Motor neuron (in vitro differentiated cells): ENCODE results near the gene SCNM1. TPM values are rescaled to one million over a fixed set of nuclear protein-coding genes. Genes with fewer than 3 reads are reported as not detected.
"Not testable (repeated sequence)": the region's sequence is repeated elsewhere in the genome, so short reads cannot be mapped to it uniquely, and the experiment has no call there.

Experiments used
- ATAC-seq, 8 experiments: fragments of 200-7000 bp; cut with Tn5 transposase; replicated peaks in 6 of 8; 2 replicates each; pipeline ENCODE4 v1.8.0; 2021; ENCODE audit warnings: mild to moderate bottlenecking in 8 of 8, moderate library complexity in 8 of 8
- H3K27ac ChIP-seq, 2 donors: fragments of 250-450 bp; sonication (Bioruptor Pico); 2 replicates each; pipeline ENCODE4 v1.9.0; 2021; ENCODE audit warnings: antibody characterized with exemption in 2 of 2, mild to moderate bottlenecking in 2 of 2, moderate library complexity in 1 of 2
- H3K4me1 ChIP-seq, 2 donors: fragments of 250-450 bp; sonication (Bioruptor Pico); replicated peaks in 1 of 2; 2 replicates each; pipeline ENCODE4 v1.6.1; 2021; ENCODE audit warnings: antibody characterized with exemption in 2 of 2, mild to moderate bottlenecking in 2 of 2, moderate library complexity in 1 of 2
- H3K4me3 ChIP-seq, 5 donors: fragments of 250-450 bp; sonication (Bioruptor Pico); 2 replicates each; pipeline ENCODE4 v1.9.0; 2021; ENCODE audit warnings: antibody characterized with exemption in 5 of 5, mild to moderate bottlenecking in 5 of 5, moderate library complexity in 4 of 5
- WGBS, 10 experiments: fragments of 450-650 bp; shearing (Covaris generic); methylation state at CpG; one replicate each; pipeline ENCODE4 v1.0.0; 2022; 5-methylcytosine and 5-hydroxymethylcytosine counted together
- in situ Hi-C, 9 experiments: fragments of 400-800 bp; cut with MboI; loops; one replicate each; pipeline ENCODE4 v1.15.0; 2021; ENCODE audit warnings: low sequenced_read_pairs in 9 of 9, low pct_unique_long_range_greater_than_20kb in 2 of 9; ENCODE audit not compliant: unreplicated experiment in 9 of 9
- total RNA-seq, 8 experiments: library from RNA; unstranded; fragments of 300-600 nt; gene quantifications; 2 replicates each; pipeline versions ENCODE4 v1.2.3 to v1.2.4, GENCODE V29; 2022

Gene SCNM1
- total RNA-seq, 8 experiments from 2014 or later, result 41.0 to 115 (median 77.1) TPM

GRCh38 chr1:151199873-151200581, 34.1 kb downstream of the SCNM1 start:
- WGBS, 10 experiments, result 0 to 27% (median 13%) methylated on average over 2 to 8 of the region's 11 CpGs; no CpG with 5 or more reads in 4 of the 10 experiments
- Histone ChIP-seq H3K4me3 (peak overlapping the region; percentile 63 to 92 (median 76)), H3K4me1 (peaks cover 18 to 19% of the 10 kb centered on the region in 2 donors), H3K27ac (no peak overlapping the region)
- ATAC-seq, result no peak
- in situ Hi-C loops, result no loop called here

GRCh38 chr1:151205381-151205965, 39.5 kb downstream of the SCNM1 start:
- in situ Hi-C loops, ATAC-seq, H3K27ac ChIP-seq, H3K4me3 ChIP-seq: not testable (repeated sequence)
- 70 to 100% (median 96%) methylated on average over 2 to 10 of the region's 12 CpGs; no CpG with 5 or more reads in 4 of the 10 experiments for WGBS, 10 experiments
- H3K4me1 ChIP-seq, result peaks cover 13 to 15% of the 10 kb centered on the region in 2 donors

GRCh38 chr1:151210830-151211229, 44.9 kb downstream of the SCNM1 start:
- 67 to 100% (median 100%) methylated on average over 1 of the region's 1 CpG; no CpG with 5 or more reads in 4 of the 10 experiments for WGBS, 10 experiments
- in situ Hi-C loops, result no loop called here
- Histone ChIP-seq H3K4me1 (no peaks in the 10 kb centered on the region), H3K4me3 (no peak overlapping the region), H3K27ac (no peak overlapping the region)
- ATAC-seq, result peak in 1 of 8 experiments; percentile 43

- ATAC-seq, result no peak
- WGBS, 10 experiments, result 83 to 100% (median 96%) methylated on average over 1 to 15 of the region's 15 CpGs
- no peak overlapping the region for H3K4me3 ChIP-seq
- H3K4me1 ChIP-seq, result no peaks in the 10 kb centered on the region
- in situ Hi-C loops, result no loop called here
- H3K27ac ChIP-seq, result no peak overlapping the region
These were observed 46.2 kb downstream of the SCNM1 start for GRCh38 chr1:151211972-151212705.

DNA sequence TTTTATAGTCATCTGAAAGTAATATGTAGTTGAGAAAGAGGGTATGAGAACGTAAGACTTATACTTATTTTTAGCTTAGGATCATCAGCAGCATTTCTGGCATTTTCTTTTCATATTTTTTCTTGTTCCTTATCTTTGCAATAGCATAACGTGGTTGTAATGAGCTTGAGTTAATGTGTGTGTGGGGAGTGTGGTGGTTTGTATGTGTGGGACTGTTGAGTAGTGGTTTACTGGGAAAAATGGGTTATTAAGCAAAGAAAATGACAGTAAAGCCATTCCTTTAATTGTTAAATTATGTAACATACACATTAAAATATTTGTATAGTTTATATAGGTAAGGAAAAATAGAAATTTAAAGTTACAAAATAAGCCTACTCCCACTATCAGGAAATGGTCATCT, 47.6 kb downstream of the SCNM1 start:
- in situ Hi-C loops, result no loop called here
- 0 to 90% (median 45%) methylated on average over 1 to 2 of the region's 2 CpGs for WGBS, 10 experiments
- ATAC-seq, result no peak
- H3K4me3 ChIP-seq, result no peak overlapping the region
- no peaks in the 10 kb centered on the region for H3K4me1 ChIP-seq
- no peak overlapping the region for H3K27ac ChIP-seq

Other genes starting within 250 kb of the SCNM1 start
- gene SETDB1, start 239.8 kb upstream of the SCNM1 start, total RNA-seq, result 10 to 100 TPM; 29.6 to 75.6 (median 58.1) TPM
- 100 to 1,000 TPM in 4 of 8 experiments, 10 to 100 TPM in 4; 46.1 to 116 (median 96.6) TPM for gene CERS2, start 191.3 kb upstream of the SCNM1 start, total RNA-seq
- gene ANXA9, start 183.9 kb upstream of the SCNM1 start, total RNA-seq, result 1 to 10 TPM in 5 of 8 experiments, under 1 TPM in 3; 0.54 to 1.7 (median 1.3) TPM
- 10 to 100 TPM in 7 of 8 experiments, 1 to 10 TPM in 1; 7.5 to 22.7 (median 19.0) TPM for gene MINDY1, start 159.2 kb upstream of the SCNM1 start, total RNA-seq
- 10 to 100 TPM; 10.5 to 30.2 (median 24.1) TPM for gene PRUNE1, start 157.7 kb upstream of the SCNM1 start, total RNA-seq
- gene BNIPL, start 129.6 kb upstream of the SCNM1 start, total RNA-seq, result 1 to 10 TPM in 4 of 8 experiments, under 1 TPM in 4; 0.18 to 1.6 (median 1.1) TPM
- gene C1orf56, start 118.4 kb upstream of the SCNM1 start, total RNA-seq, result 10 to 100 TPM in 1 of 8 experiments, 1 to 10 TPM in 7; 3.9 to 10.3 (median 7.8) TPM
- 10 to 100 TPM; 34.9 to 68.9 (median 52.4) TPM for gene CDC42SE1, start 106.5 kb upstream of the SCNM1 start, total RNA-seq
- gene MLLT11, start 105.7 kb upstream of the SCNM1 start, total RNA-seq, result 100 to 1,000 TPM in 4 of 8 experiments, 10 to 100 TPM in 2, 1 to 10 TPM in 2; 3.3 to 201 (median 110) TPM
- 10 to 100 TPM in 2 of 8 experiments, 1 to 10 TPM in 6; 4.2 to 20.5 (median 6.1) TPM for gene GABPB2, start 95.4 kb upstream of the SCNM1 start, total RNA-seq
- gene SEMA6C, start 19.5 kb upstream of the SCNM1 start, total RNA-seq, result 10 to 100 TPM in 5 of 8 experiments, 1 to 10 TPM in 3; 1.0 to 33.6 (median 15.4) TPM
- 1 to 10 TPM in 3 of 8 experiments, under 1 TPM in 5; 0.25 to 1.6 (median 0.55) TPM for gene TNFAIP8L2, start 9.5 kb upstream of the SCNM1 start, total RNA-seq
- gene LYSMD1, start 242 bp upstream of the SCNM1 start, total RNA-seq, result 10 to 100 TPM in 5 of 8 experiments, 1 to 10 TPM in 3; 4.4 to 31.2 (median 18.1) TPM
- gene TMOD4, start 9.8 kb downstream of the SCNM1 start, total RNA-seq, result 1 to 10 TPM in 3 of 8 experiments, under 1 TPM in 3, not detected in 2; 0.27 to 2.0 (median 0.96) TPM
- 100 to 1,000 TPM in 3 of 8 experiments, 10 to 100 TPM in 5; 34.2 to 146 (median 83.1) TPM for gene VPS72, start 24.1 kb downstream of the SCNM1 start, total RNA-seq
- gene PIP5K1A, start 32.4 kb downstream of the SCNM1 start, total RNA-seq, result 100 to 1,000 TPM in 1 of 8 experiments, 10 to 100 TPM in 7; 44.2 to 113 (median 62.5) TPM
- gene PSMD4, start 88.6 kb downstream of the SCNM1 start, total RNA-seq, result 100 to 1,000 TPM; 187 to 376 (median 247) TPM
- gene ZNF687, start 116.2 kb downstream of the SCNM1 start, total RNA-seq, result 10 to 100 TPM in 7 of 8 experiments, 1 to 10 TPM in 1; 8.9 to 33.2 (median 21.9) TPM
- gene PI4KB, start 161.3 kb downstream of the SCNM1 start, total RNA-seq, result 10 to 100 TPM; 45.0 to 64.7 (median 55.6) TPM
- gene RFX5, start 181.1 kb downstream of the SCNM1 start, total RNA-seq, result 100 to 1,000 TPM in 1 of 8 experiments, 10 to 100 TPM in 7; 21.2 to 107 (median 37.7) TPM
- 100 to 1,000 TPM in 1 of 8 experiments, 10 to 100 TPM in 3, 1 to 10 TPM in 4; 1.4 to 135 (median 11.7) TPM for gene SELENBP1, start 206.6 kb downstream of the SCNM1 start, total RNA-seq
- gene PSMB4, start 233.4 kb downstream of the SCNM1 start, total RNA-seq, result 100 to 1,000 TPM; 299 to 475 (median 369) TPM